BLaER1 treated with 17β-estradiol and CSF1 and Interleukin-3, amounts not matched to agents 10 nM and 100 nM (cell line): ENCODE results near the gene LIMCH1.
"Not testable (repeated sequence)": the region's sequence is repeated elsewhere in the genome, so short reads cannot be mapped to it uniquely, and the experiment has no call there.

Experiments used
- H3K27ac ChIP-seq, 11 experiments: shearing (Covaris generic); formaldehyde crosslinking; 2 replicates each; pipeline ENCODE4 v1.8.1; 2022
- H3K27me3 ChIP-seq, 11 experiments: shearing (Covaris generic); formaldehyde crosslinking; 2 replicates each; pipeline ENCODE4 v1.8.1; 2022
- H3K36me3 ChIP-seq, 11 experiments: shearing (Covaris generic); formaldehyde crosslinking; 2 replicates each; pipeline ENCODE4 v1.8.1; 2022
- H3K4me1 ChIP-seq, 10 experiments: shearing (Covaris generic); formaldehyde crosslinking; 2 replicates each; pipeline ENCODE4 v1.8.1; 2022
- H3K4me2 ChIP-seq, 11 experiments: shearing (Covaris generic); formaldehyde crosslinking; 2 replicates each; pipeline ENCODE4 v1.8.1; 2022
- H3K4me3 ChIP-seq, 10 experiments: shearing (Covaris generic); formaldehyde crosslinking; 2 replicates each; pipeline ENCODE4 v1.8.1; 2022
- H3K9ac ChIP-seq, 11 experiments: shearing (Covaris generic); formaldehyde crosslinking; 2 replicates each; pipeline ENCODE4 v1.8.1; 2022
- H3K9me3 ChIP-seq, 11 experiments: shearing (Covaris generic); formaldehyde crosslinking; replicated peaks in 1 of 11; 2 replicates each; pipeline ENCODE4 v1.8.1; 2022
- H4K20me1 ChIP-seq, 11 experiments: shearing (Covaris generic); formaldehyde crosslinking; 2 replicates each; pipeline ENCODE4 v1.8.1; 2022
- Cebpa-rat ChIP-seq, 11 experiments: shearing (Covaris generic); IDR thresholded peaks; 2 replicates each; pipeline ENCODE4 v1.8.1; 2022

Gene LIMCH1

GRCh38 chr4:41646862-41647261 is 108.9 kb downstream of the LIMCH1 start:
- Histone ChIP-seq H3K4me2 (peak overlapping the region; percentile 57 to 77 (median 72)), H3K4me1 (peaks cover 30 to 44% (median 34%) of the 10 kb centered on the region in 10 experiments), H4K20me1 (no peaks in the 10 kb centered on the region), H3K4me3 (no peak overlapping the region), H3K27me3 (no peaks in the 10 kb centered on the region), H3K27ac (peak overlapping the region in 9 of 11 experiments; percentile 45 to 81 (median 76); a peak in 17 of 22 replicates), H3K9me3 (peaks cover 0 to 8% (median 6%) of the 10 kb centered on the region in 11 experiments; a peak in 13 of 22 replicates), H3K36me3 (no peaks in the 10 kb centered on the region), H3K9ac (peak overlapping the region in 6 of 11 experiments; percentile 44 to 67 (median 56); a peak in 10 of 22 replicates)
- no peak for TF ChIP-seq Cebpa-rat (IDR thresholded peaks at IDR 0.05)

GRCh38 chr4:41647383-41647782 is 109.4 kb downstream of the LIMCH1 start:
- Histone ChIP-seq H3K36me3 (no peaks in the 10 kb centered on the region), H3K4me1 (peaks cover 30 to 44% (median 34%) of the 10 kb centered on the region in 10 experiments), H4K20me1 (no peaks in the 10 kb centered on the region), H3K27ac (peak overlapping the region in 9 of 11 experiments; percentile 45 to 81 (median 76); a peak in 17 of 22 replicates), H3K4me2 (peak overlapping the region; percentile 57 to 77 (median 72)), H3K9ac (peak overlapping the region in 6 of 11 experiments; percentile 44 to 69 (median 60); a peak in 12 of 22 replicates), H3K27me3 (no peaks in the 10 kb centered on the region), H3K9me3 (peaks cover 0 to 8% (median 6%) of the 10 kb centered on the region in 11 experiments; a peak in 13 of 22 replicates), H3K4me3 (no peak overlapping the region)
- TF ChIP-seq Cebpa-rat (IDR thresholded peaks at IDR 0.05): no peak

- not testable (repeated sequence) for H4K20me1 ChIP-seq, H3K27me3 ChIP-seq, H3K9me3 ChIP-seq, H3K36me3 ChIP-seq, H3K9ac ChIP-seq, H3K4me3 ChIP-seq
- Histone ChIP-seq H3K4me1 (peaks cover 24 to 32% (median 28%) of the 10 kb centered on the region in 10 experiments), H3K27ac (peak overlapping the region in 1 of 11 experiments; percentile 28; a peak in 1 of 22 replicates), H3K4me2 (peak overlapping the region in 3 of 11 experiments; percentile 41 to 52 (median 44); a peak in 5 of 22 replicates)
Measured at GRCh38 chr4:41651150-41651549, 113.2 kb downstream of the LIMCH1 start.

GRCh38 chr4:41652971-41653370 is 115.0 kb downstream of the LIMCH1 start:
- no peak overlapping the region for H3K4me2 ChIP-seq
- H4K20me1 ChIP-seq: no peaks in the 10 kb centered on the region
- peaks cover 6 to 13% (median 10%) of the 10 kb centered on the region in 10 experiments for H3K4me1 ChIP-seq
- no peak overlapping the region for H3K9ac ChIP-seq
- no peak overlapping the region for H3K27ac ChIP-seq
- no peaks in the 10 kb centered on the region for H3K9me3 ChIP-seq
- no peak for TF ChIP-seq Cebpa-rat (IDR thresholded peaks at IDR 0.05)
- H3K4me3 ChIP-seq: no peak overlapping the region
- no peaks in the 10 kb centered on the region for H3K36me3 ChIP-seq
- no peaks in the 10 kb centered on the region for H3K27me3 ChIP-seq

- H3K27ac ChIP-seq: no peak overlapping the region
- no peak for TF ChIP-seq Cebpa-rat (IDR thresholded peaks at IDR 0.05)
Measured at GRCh38 chr4:41653523-41653922, 115.6 kb downstream of the LIMCH1 start.

GRCh38 chr4:41655177-41655576 is 117.2 kb downstream of the LIMCH1 start:
- Histone ChIP-seq H3K9me3 (no peaks in the 10 kb centered on the region), H3K4me1 (peaks cover 0 to 8% (median 2%) of the 10 kb centered on the region in 10 experiments; a peak in 7 of 20 replicates), H3K27me3 (no peaks in the 10 kb centered on the region), H3K27ac (no peak overlapping the region), H3K36me3 (no peaks in the 10 kb centered on the region), H3K4me2 (no peak overlapping the region), H4K20me1 (no peaks in the 10 kb centered on the region), H3K9ac (no peak overlapping the region), H3K4me3 (no peak overlapping the region)
- no peak for TF ChIP-seq Cebpa-rat (IDR thresholded peaks at IDR 0.05)

More at GRCh38 chr4:41653523-41653922, 115.6 kb downstream of the LIMCH1 start:
- Histone ChIP-seq H3K9me3 (no peaks in the 10 kb centered on the region), H3K4me1 (peaks cover under 1 to 8% (median 4%) of the 10 kb centered on the region in 10 experiments; a peak in 15 of 20 replicates), H3K4me3 (no peak overlapping the region), H4K20me1 (no peaks in the 10 kb centered on the region), H3K27me3 (no peaks in the 10 kb centered on the region), H3K36me3 (no peaks in the 10 kb centered on the region), H3K9ac (no peak overlapping the region), H3K4me2 (no peak overlapping the region)

GRCh38 chr4:41656106-41656505 is 118.1 kb downstream of the LIMCH1 start:
- Histone ChIP-seq H3K27me3 (no peaks in the 10 kb centered on the region), H3K36me3 (no peaks in the 10 kb centered on the region), H3K4me2 (no peak overlapping the region), H3K4me3 (no peak overlapping the region), H3K27ac (no peak overlapping the region), H3K4me1 (peaks cover 0 to 3% (median under 1%) of the 10 kb centered on the region in 10 experiments; a peak in 7 of 20 replicates), H3K9ac (no peak overlapping the region), H4K20me1 (no peaks in the 10 kb centered on the region), H3K9me3 (no peaks in the 10 kb centered on the region)
- no peak for TF ChIP-seq Cebpa-rat (IDR thresholded peaks at IDR 0.05)

GRCh38 chr4:41656572-41657520 is 118.9 kb downstream of the LIMCH1 start:
- Histone ChIP-seq H4K20me1 (no peaks in the 10 kb centered on the region), H3K9ac (no peak overlapping the region), H3K27ac (no peak overlapping the region), H3K9me3 (no peaks in the 10 kb centered on the region), H3K4me2 (no peak overlapping the region), H3K27me3 (no peaks in the 10 kb centered on the region), H3K36me3 (no peaks in the 10 kb centered on the region), H3K4me3 (no peak overlapping the region), H3K4me1 (no peaks in the 10 kb centered on the region)
- TF ChIP-seq Cebpa-rat (IDR thresholded peaks at IDR 0.05): no peak

- H3K27ac ChIP-seq: no peak overlapping the region
- no peaks in the 10 kb centered on the region for H3K36me3 ChIP-seq
- no peak overlapping the region for H3K9ac ChIP-seq
- TF ChIP-seq Cebpa-rat (IDR thresholded peaks at IDR 0.05): no peak
- H3K4me1 ChIP-seq: no peaks in the 10 kb centered on the region
- H3K4me3 ChIP-seq: no peak overlapping the region
- H4K20me1 ChIP-seq: no peaks in the 10 kb centered on the region
- H3K4me2 ChIP-seq: no peak overlapping the region
- H3K27me3 ChIP-seq: no peaks in the 10 kb centered on the region
- H3K9me3 ChIP-seq: no peaks in the 10 kb centered on the region
Measured at GRCh38 chr4:41657561-41657960, 119.6 kb downstream of the LIMCH1 start.
